Esophagus squamous epithelium (tissue), 4 donors: ENCODE results near the gene ATP10A.

Source experiments
- CTCF ChIP-seq, 6 experiments: fragments of 450-650 bp in 4 of 6; fragments of 200-600 bp in 2 of 6; sonication (generic) in 2 of 6; IDR thresholded peaks; one replicate each; pipeline ENCODE4 v1.5.1; 2016 to 2019; ENCODE audit warnings: antibody characterized with exemption in 6 of 6, mild to moderate bottlenecking in 4 of 6, moderate library complexity in 4 of 6
- POLR2A ChIP-seq, 4 donors: fragments of 450-650 bp; IDR thresholded peaks; one replicate each; pipeline ENCODE4 v1.6.1; 2017; ENCODE audit warnings: antibody characterized with exemption in 4 of 4, mild to moderate bottlenecking in 4 of 4, moderate library complexity in 3 of 4

- TF ChIP-seq POLR2A (IDR thresholded peaks at IDR 0.05) (no peak), CTCF (IDR thresholded peaks at IDR 0.05) (no peak)
Measured at GRCh38 chr15:25679964-25680685, 183.0 kb downstream of the ATP10A start.
